ENCODE data around the gene NDUFS3.

- TF ChIP-seq GATA2 (IDR thresholded peaks at IDR 0.05; ENCODE audit: low read depth, low read length) (no peak), GATA3 (IDR thresholded peaks at IDR 0.05; ENCODE audit: low read depth, low read length) (no peak)
These were observed 37.8 kb upstream of the NDUFS3 start for GRCh38 chr11:47541070-47541469.

All from SH-SY5Y (cell line).